ENCODE measurements around the gene L2HGDH. TPM values are rescaled to one million over a fixed set of nuclear protein-coding genes. Genes with fewer than 3 reads are reported as not detected.

L2HGDH gene
- total RNA-seq, 2 donors from 2014 or later = 1.5 to 3.7 TPM

- no peak for DNase-seq (ENCODE audit: low spot score)
- Histone ChIP-seq H3K27me3 (replicated peaks; ENCODE audit: insufficient read depth) (no peaks in the 10 kb centered on the region), H3K36me3 (peaks cover 5% of the 10 kb centered on the region), H3K9me3 (no peaks in the 10 kb centered on the region), H3K27ac (no peak overlapping the region), H3K4me3 (no peak overlapping the region), H3K4me1 (ENCODE audit: control insufficient read depth in 1 of 2, low read depth in 2 of 2) (peaks cover 5 to 15% of the 10 kb centered on the region in 2 donors)
- ATAC-seq (ENCODE audit: insufficient number of reproducible peaks, low FRiP score, low read depth) = no peak
- no peak for TF ChIP-seq CTCF (IDR thresholded peaks at IDR 0.05)
Measured at GRCh38 chr14:50334211-50334610, 22.2 kb upstream of the L2HGDH start.

- no peaks in the 10 kb centered on the region for H3K27me3 ChIP-seq (replicated peaks; ENCODE audit: insufficient read depth)
- no peak for TF ChIP-seq CTCF (IDR thresholded peaks at IDR 0.05)
- H3K27ac ChIP-seq = no peak overlapping the region
- H3K4me1 ChIP-seq (ENCODE audit: control insufficient read depth in 1 of 2, low read depth in 2 of 2) = peaks cover 5 to 15% of the 10 kb centered on the region in 2 donors
- ATAC-seq (ENCODE audit: insufficient number of reproducible peaks, low FRiP score, low read depth) = no peak
- no peaks in the 10 kb centered on the region for H3K9me3 ChIP-seq
- no peak overlapping the region for H3K4me3 ChIP-seq
- no peak for DNase-seq (ENCODE audit: low spot score)
- peaks cover 5% of the 10 kb centered on the region for H3K36me3 ChIP-seq
Measured at GRCh38 chr14:50333014-50333509, 21.0 kb upstream of the L2HGDH start.

GRCh38 chr14:50331596-50331995, 19.6 kb upstream of the L2HGDH start:
- Histone ChIP-seq H3K4me1 (ENCODE audit: control insufficient read depth in 1 of 2, low read depth in 2 of 2) (peaks cover 4 to 15% of the 10 kb centered on the region in 2 donors), H3K9me3 (no peaks in the 10 kb centered on the region), H3K27me3 (replicated peaks; ENCODE audit: insufficient read depth) (no peaks in the 10 kb centered on the region), H3K36me3 (peaks cover 5% of the 10 kb centered on the region), H3K27ac (no peak overlapping the region), H3K4me3 (no peak overlapping the region)
- TF ChIP-seq CTCF (IDR thresholded peaks at IDR 0.05) = no peak
- DNase-seq (ENCODE audit: low spot score) (no peak), ATAC-seq (ENCODE audit: insufficient number of reproducible peaks, low FRiP score, low read depth) (no peak)

GRCh38 chr14:50321009-50321660, 9.1 kb upstream of the L2HGDH start:
- TF ChIP-seq CTCF (IDR thresholded peaks at IDR 0.05) = peak; percentile 87
- no peaks in the 10 kb centered on the region for H3K27me3 ChIP-seq (replicated peaks; ENCODE audit: insufficient read depth)
- no peak for DNase-seq (ENCODE audit: low spot score)
- peak; percentile 94 for ATAC-seq (ENCODE audit: insufficient number of reproducible peaks, low FRiP score, low read depth)
- H3K27ac ChIP-seq = peak overlapping the region; percentile 60 to 75
- H3K4me1 ChIP-seq (ENCODE audit: control insufficient read depth in 1 of 2, low read depth in 2 of 2) = peaks cover 0 to 15% of the 10 kb centered on the region in 2 donors
- H3K9me3 ChIP-seq = no peaks in the 10 kb centered on the region
- H3K36me3 ChIP-seq = no peaks in the 10 kb centered on the region
- H3K4me3 ChIP-seq = peak overlapping the region; percentile 59

- no peaks in the 10 kb centered on the region for H3K36me3 ChIP-seq
- H3K27me3 ChIP-seq (replicated peaks; ENCODE audit: insufficient read depth) = no peaks in the 10 kb centered on the region
- DNase-seq (ENCODE audit: low spot score) (no peak), ATAC-seq (ENCODE audit: insufficient number of reproducible peaks, low FRiP score, low read depth) (peak; percentile 44)
- no peak for TF ChIP-seq CTCF (IDR thresholded peaks at IDR 0.05)
- no peaks in the 10 kb centered on the region for H3K9me3 ChIP-seq
- H3K27ac ChIP-seq = peak overlapping the region; percentile 60 to 75
- peak overlapping the region; percentile 17 for H3K4me3 ChIP-seq
- H3K4me1 ChIP-seq (ENCODE audit: control insufficient read depth in 1 of 2, low read depth in 2 of 2) = peaks cover 0 to 15% of the 10 kb centered on the region in 2 donors
Measured at GRCh38 chr14:50320283-50320682, 8.3 kb upstream of the L2HGDH start.
